RWPE2 (cell line): ENCODE measurements around the gene RPL37A.

ENCODE experiments used
- ATAC-seq: fragments of 200-7000 bp; cut with Tn5 transposase; 3 replicates; pipeline ENCODE4 v1.9.1; 2021; ENCODE audit warnings: low read depth
- DNase-seq: peaks from one replicate; pipeline ENCODE4 v3.0.0-alpha.2; 2020; ENCODE audit warnings: low spot score
- H3K27ac ChIP-seq: fragments of 450-650 bp; 2 replicates; pipeline ENCODE4 v1.5.1; 2017; ENCODE audit warnings: mild to moderate bottlenecking; ENCODE audit not compliant: poor library complexity, severe bottlenecking
- H3K27me3 ChIP-seq: fragments of 250-450 bp; sonication (Bioruptor Pico); 2 replicates; pipeline ENCODE4 v1.5.1; 2021; ENCODE audit warnings: mild to moderate bottlenecking, moderate library complexity; ENCODE audit not compliant: insufficient read depth, poor library complexity, severe bottlenecking
- H3K36me3 ChIP-seq: fragments of 250-450 bp; sonication (Bioruptor Pico); 2 replicates; pipeline ENCODE4 v1.5.1; 2020; ENCODE audit warnings: low read depth, mild to moderate bottlenecking, moderate library complexity
- H3K4me1 ChIP-seq: fragments of 250-450 bp; sonication (Bioruptor Pico); 2 replicates; pipeline ENCODE4 v1.5.1; 2021; ENCODE audit warnings: mild to moderate bottlenecking, moderate library complexity; ENCODE audit not compliant: insufficient read depth, poor library complexity, severe bottlenecking
- H3K4me3 ChIP-seq: fragments of 250-450 bp; sonication (Bioruptor Pico); 2 replicates; pipeline ENCODE4 v1.5.1; 2021; ENCODE audit warnings: mild to moderate bottlenecking, moderate library complexity; ENCODE audit not compliant: severe bottlenecking
- H3K9me3 ChIP-seq: fragments of 250-450 bp; sonication (Bioruptor Pico); 2 replicates; pipeline ENCODE4 v1.5.1; 2021; ENCODE audit warnings: mild to moderate bottlenecking, moderate library complexity; ENCODE audit not compliant: severe bottlenecking
- CTCF ChIP-seq: fragments of 450-650 bp; IDR thresholded peaks from one replicate; pipeline ENCODE4 v1.5.1; 2017; ENCODE audit warnings: mild to moderate bottlenecking, moderate library complexity; ENCODE audit not compliant: poor library complexity, severe bottlenecking

Gene RPL37A

GRCh38 chr2:216473187-216473586 lies 25.5 kb upstream of the RPL37A start:
- no peaks in the 10 kb centered on the region for H3K27me3 ChIP-seq
- H3K4me1 ChIP-seq = peaks cover 8% of the 10 kb centered on the region
- no peak overlapping the region for H3K4me3 ChIP-seq
- H3K36me3 ChIP-seq = peaks cover 22% of the 10 kb centered on the region
- no peak for ATAC-seq
- TF ChIP-seq CTCF = no peak
- no peaks in the 10 kb centered on the region for H3K9me3 ChIP-seq
- no peak overlapping the region for H3K27ac ChIP-seq
- DNase-seq = no peak

- Histone ChIP-seq H3K4me3 (no peak overlapping the region), H3K4me1 (peaks cover 13% of the 10 kb centered on the region), H3K36me3 (peaks cover 30% of the 10 kb centered on the region), H3K27ac (no peak overlapping the region), H3K27me3 (no peaks in the 10 kb centered on the region), H3K9me3 (no peaks in the 10 kb centered on the region)
- DNase-seq = no peak
- no peak for ATAC-seq
- no peak for TF ChIP-seq CTCF
Observed at GRCh38 chr2:216474925-216475670, 23.5 kb upstream of the RPL37A start.

DNA sequence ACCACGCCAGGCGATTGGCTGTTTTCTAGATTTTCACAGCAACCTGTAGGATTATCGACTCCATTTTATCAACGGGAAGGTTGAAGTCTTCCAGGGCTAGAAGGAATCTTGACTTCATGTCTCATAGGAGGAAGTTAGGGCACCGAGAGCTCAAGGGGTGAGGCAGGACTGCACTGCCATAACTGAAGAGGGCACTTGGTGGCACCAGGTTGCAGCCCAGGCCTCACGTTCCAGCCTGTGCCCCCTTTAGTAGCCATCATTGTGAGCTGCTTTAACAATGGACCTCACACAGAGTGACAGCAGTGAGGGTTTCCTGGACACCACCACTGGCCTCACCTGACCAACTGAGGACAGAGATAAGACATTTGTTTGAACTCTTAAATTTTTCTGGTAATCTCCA lies 22.9 kb upstream of the RPL37A start:
- Histone ChIP-seq H3K4me3 (no peak overlapping the region), H3K9me3 (no peaks in the 10 kb centered on the region), H3K27ac (no peak overlapping the region), H3K27me3 (no peaks in the 10 kb centered on the region), H3K36me3 (peaks cover 33% of the 10 kb centered on the region), H3K4me1 (peaks cover 13% of the 10 kb centered on the region)
- ATAC-seq (no peak), DNase-seq (no peak)
- TF ChIP-seq CTCF = no peak

- no peaks in the 10 kb centered on the region for H3K27me3 ChIP-seq
- H3K36me3 ChIP-seq = peaks cover 41% of the 10 kb centered on the region
- no peaks in the 10 kb centered on the region for H3K9me3 ChIP-seq
- peaks cover 13% of the 10 kb centered on the region for H3K4me1 ChIP-seq
- ATAC-seq (no peak), DNase-seq (no peak)
- peak overlapping the region; percentile 42 for H3K27ac ChIP-seq
- no peak for TF ChIP-seq CTCF
- no peak overlapping the region for H3K4me3 ChIP-seq
Observed at GRCh38 chr2:216477283-216478035, 21.2 kb upstream of the RPL37A start.

GRCh38 chr2:216478151-216478550 lies 20.5 kb upstream of the RPL37A start:
- H3K4me1 ChIP-seq = peaks cover 13% of the 10 kb centered on the region
- no peak for TF ChIP-seq CTCF
- H3K27me3 ChIP-seq = no peaks in the 10 kb centered on the region
- H3K27ac ChIP-seq = peak overlapping the region; percentile 42
- peaks cover 46% of the 10 kb centered on the region for H3K36me3 ChIP-seq
- H3K9me3 ChIP-seq = no peaks in the 10 kb centered on the region
- ATAC-seq (peak; percentile 99), DNase-seq (no peak)
- H3K4me3 ChIP-seq = no peak overlapping the region
